Caco-2 (cell line): ENCODE measurements around the gene TRIM31. TPM values are rescaled to one million over a fixed set of nuclear protein-coding genes. Genes with fewer than 3 reads are reported as not detected.

Source experiments
- BruUV-seq: library from RNA; stranded (reverse); fragments of 400-500 nt; replicated peaks from 2 replicates; lab custom pipeline; 2021; lab: Mats Ljungman, UMichigan
- CTCF ChIA-PET: fragments of 300-600 bp; sonication (Branson Sonifier 250); formaldehyde crosslinking; loops from one replicate; lab custom pipeline; 2022; ENCODE audit warnings: antibody characterized with exemption; lab: Charles Lee
- POLR2A ChIA-PET: fragments of 300-600 bp; sonication (Branson Sonifier 250); formaldehyde crosslinking; loops from one replicate; lab custom pipeline; 2022; ENCODE audit warnings: antibody characterized with exemption; lab: Charles Lee
- DNase-seq, 2 experiments: peaks; one replicate each; pipeline versions ENCODE4 v3.0.0 to v3.0.0-alpha.2; 2020 to 2022
- H3K27me3 ChIP-seq: replicated peaks from 2 replicates; pipeline ENCODE4 v1.6.0; 2011; ENCODE audit warnings: low read length; ENCODE audit not compliant: control insufficient read depth, insufficient read depth
- H3K36me3 ChIP-seq: 2 replicates; pipeline ENCODE4 v1.5.1; 2011; ENCODE audit warnings: low read length; ENCODE audit not compliant: control insufficient read depth, insufficient read depth
- H3K4me1 ChIP-seq: fragments of 250-450 bp; sonication (Bioruptor Pico); 2 replicates; pipeline ENCODE4 v1.5.1; 2020; ENCODE audit warnings: mild to moderate bottlenecking
- H3K4me3 ChIP-seq: 2 replicates; pipeline ENCODE4 v1.5.1; 2011; ENCODE audit warnings: low read depth, mild to moderate bottlenecking, control low read depth, low read length
- H3K9me3 ChIP-seq: fragments of 250-450 bp; sonication (Bioruptor Pico); 2 replicates; pipeline ENCODE4 v1.5.1; 2020; ENCODE audit warnings: mild to moderate bottlenecking, moderate library complexity
- H3K27ac Mint-ChIP-seq: one replicate; pipeline ENCODE4 v1.8.0; 2022; ENCODE audit warnings: mixed read lengths; ENCODE audit not compliant: unreplicated experiment
- H3K27me3 Mint-ChIP-seq: one replicate; pipeline ENCODE4 v1.8.0; 2022; ENCODE audit warnings: mixed read lengths; ENCODE audit not compliant: insufficient read depth, unreplicated experiment
- H3K36me3 Mint-ChIP-seq: one replicate; pipeline ENCODE4 v1.8.0; 2022; ENCODE audit warnings: mild to moderate bottlenecking, mixed read lengths; ENCODE audit not compliant: insufficient read depth, unreplicated experiment
- H3K4me1 Mint-ChIP-seq: one replicate; pipeline ENCODE4 v1.8.0; 2022; ENCODE audit warnings: low read depth, mixed read lengths; ENCODE audit not compliant: unreplicated experiment
- H3K4me3 Mint-ChIP-seq: one replicate; pipeline ENCODE4 v1.8.0; 2022; ENCODE audit warnings: mild to moderate bottlenecking, moderate library complexity, mixed read lengths; ENCODE audit not compliant: unreplicated experiment
- H3K9me3 Mint-ChIP-seq: one replicate; pipeline ENCODE4 v1.8.0; 2022; ENCODE audit warnings: mixed read lengths; ENCODE audit not compliant: unreplicated experiment
- CTCF ChIP-seq, 2 experiments: fragments of 200-600 bp in 1 of 2; IDR thresholded peaks; 1 replicate in 1 of 2; 2 replicates in 1 of 2; pipeline versions ENCODE4 v1.5.1 to v1.8.0; 2011 to 2022; ENCODE audit warnings: antibody characterized with exemption in 1 of 2, control low read depth in 1 of 2, inconsistent platforms in 1 of 2, low read depth in 1 of 2, low read length in 1 of 2, mild to moderate bottlenecking in 1 of 2, moderate library complexity in 1 of 2; ENCODE audit not compliant: insufficient read depth in 1 of 2, severe bottlenecking in 1 of 2, unreplicated experiment in 1 of 2
- intact Hi-C: fragments of 100-400 bp; cut with micrococcal nuclease; formaldehyde crosslinking; loops from one replicate; pipeline ENCODE4 v1.10.0; 2022; ENCODE audit not compliant: unreplicated experiment
- total RNA-seq: library from RNA; stranded (reverse); gene quantifications from 2 replicates; pipeline ENCODE4 v1.2.3, GENCODE V29; 2022

The TRIM31 gene
- total RNA-seq, 1 experiment from 2014 or later = 0.70 TPM

DNA sequence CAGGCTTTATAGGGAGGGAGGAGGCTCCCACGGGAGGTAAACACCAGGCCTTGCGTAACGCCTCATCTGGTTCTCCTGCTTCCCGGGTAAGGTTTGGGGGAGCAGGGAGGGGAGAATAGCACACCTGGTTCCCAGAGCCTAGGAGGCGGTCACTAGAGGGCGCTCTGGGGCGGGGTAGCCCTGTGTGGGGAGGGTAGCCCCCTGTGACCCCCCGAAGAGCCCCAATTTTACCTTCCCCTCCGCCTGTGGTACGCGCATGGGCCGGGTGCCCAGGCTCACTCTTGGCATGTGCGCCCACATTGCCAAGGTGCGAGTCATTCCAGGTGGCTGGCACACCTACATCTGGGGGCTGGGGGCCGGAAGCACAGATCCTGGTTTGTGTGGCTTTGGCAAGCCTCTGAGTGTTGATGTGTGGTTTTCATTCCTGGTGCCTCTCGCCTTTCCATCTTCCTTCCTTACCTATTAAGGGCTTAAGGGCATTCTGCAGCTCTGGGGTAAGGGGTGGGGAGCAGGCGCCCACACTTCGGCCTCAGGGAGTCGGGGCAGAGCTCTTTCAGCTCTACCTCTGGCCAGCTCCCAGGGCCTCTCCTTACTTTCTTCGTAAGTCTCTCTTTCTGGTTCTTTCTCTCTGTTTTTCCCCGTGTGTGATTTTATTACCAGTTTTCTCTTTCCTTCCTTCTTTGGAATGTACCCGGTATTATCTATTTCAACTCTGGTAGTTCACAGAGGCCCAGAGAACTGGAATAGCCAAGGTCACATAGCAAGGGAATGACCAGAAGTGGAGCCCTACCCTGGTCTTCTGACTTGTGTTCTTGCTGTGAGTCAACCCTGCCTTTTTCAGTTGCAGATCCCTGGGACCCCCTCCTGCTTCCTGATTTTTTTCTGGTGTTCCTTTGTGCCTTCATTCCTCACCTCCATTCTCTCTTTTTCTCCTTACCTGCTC, 36.8 kb downstream of the TRIM31 start:
- H3K4me1 ChIP-seq = peaks cover 8% of the 10 kb centered on the region
- H3K4me3 ChIP-seq = peak overlapping the region; percentile 51
- TF ChIP-seq CTCF (IDR thresholded peaks at IDR 0.05; ENCODE audit: insufficient read depth in 1 of 2, low read depth in 1 of 2, low read length in 1 of 2, severe bottlenecking in 1 of 2, unreplicated experiment in 1 of 2) = peak; percentile 40 to 62
- peak overlapping the region; percentile 80 for H3K4me3 Mint-ChIP-seq
- intact Hi-C loops = loop anchor here (2.0 kb wide), 2 partner anchors 27 to 55 kb away; no protein-coding TSS in a partner anchor
- H3K27me3 ChIP-seq = no peaks in the 10 kb centered on the region
- POLR2A ChIA-PET = no interaction called here
- H3K36me3 Mint-ChIP-seq = peaks cover 6% of the 10 kb centered on the region
- no TSS peak for BruUV-seq
- peak in 1 of 2 experiments; percentile 51 for DNase-seq
- H3K27me3 Mint-ChIP-seq = peaks cover 11% of the 10 kb centered on the region
- H3K9me3 Mint-ChIP-seq = no peaks in the 10 kb centered on the region
- CTCF ChIA-PET = interaction anchor here (1.0 to 1.5 kb wide), 2 partner anchors 15 to 26 kb away, joined by 3 to 4 read pairs; partner anchors contain the start of gene POLR1H
- H3K4me1 Mint-ChIP-seq = peaks cover 12% of the 10 kb centered on the region
- peak overlapping the region; percentile 27 for H3K27ac Mint-ChIP-seq
- no peaks in the 10 kb centered on the region for H3K9me3 ChIP-seq
- no peaks in the 10 kb centered on the region for H3K36me3 ChIP-seq

DNA sequence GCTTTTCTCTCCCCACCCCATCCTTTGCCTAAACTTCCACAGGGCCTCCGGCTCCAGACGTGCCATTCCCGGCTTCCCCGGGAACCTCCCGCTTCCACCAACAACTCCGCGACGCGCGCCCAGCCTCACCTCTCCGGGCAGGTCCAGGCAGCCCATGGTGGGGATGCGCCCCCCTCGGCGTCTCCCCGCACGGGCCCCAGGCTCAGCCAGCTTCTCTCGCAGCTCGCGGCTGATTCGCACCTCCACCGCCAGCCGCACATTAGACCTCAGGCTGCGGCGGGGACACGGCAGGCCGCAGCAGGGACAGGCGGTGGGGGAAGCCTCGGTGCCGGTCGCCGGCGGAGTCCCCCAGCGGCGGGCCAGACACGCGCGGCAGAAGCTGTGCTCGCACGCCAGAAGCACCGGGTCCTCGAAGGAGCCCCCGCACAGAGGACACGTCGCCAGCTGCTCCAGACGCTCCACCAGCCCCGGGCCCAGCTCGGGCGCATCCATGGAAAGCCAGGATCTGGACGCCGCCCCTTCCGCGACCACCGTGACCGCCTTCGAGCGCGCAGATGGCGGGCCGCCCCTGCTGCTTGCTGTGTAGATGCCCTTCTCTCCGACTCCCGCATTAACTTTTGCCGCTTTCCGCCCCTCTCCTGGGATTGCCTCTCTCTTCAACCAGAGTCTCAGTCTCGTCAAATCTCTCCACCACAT, 37.6 kb downstream of the TRIM31 start, which contains the start of gene RNF39:
Gene RNF39, minus strand, starts transcription at position 676 of the 696 bp plus-strand sequence. Its CDS starts 184 bp downstream, at position 492.
- H3K4me1 Mint-ChIP-seq = peaks cover 12% of the 10 kb centered on the region
- Histone ChIP-seq H3K4me1 (peaks cover 8% of the 10 kb centered on the region), H3K27me3 (no peaks in the 10 kb centered on the region), H3K36me3 (no peaks in the 10 kb centered on the region), H3K9me3 (no peaks in the 10 kb centered on the region), H3K4me3 (peak within 1 kb of the TSS; percentile 51)
- no peak for TF ChIP-seq CTCF (IDR thresholded peaks at IDR 0.05; ENCODE audit: insufficient read depth in 1 of 2, low read depth in 1 of 2, low read length in 1 of 2, severe bottlenecking in 1 of 2, unreplicated experiment in 1 of 2)
- H3K4me3 Mint-ChIP-seq = peak within 1 kb of the TSS; percentile 80
- POLR2A ChIA-PET = no interaction called here
- BruUV-seq = no TSS peak
- peak within 1 kb of the TSS; percentile 27 for H3K27ac Mint-ChIP-seq
- H3K27me3 Mint-ChIP-seq = peaks cover 11% of the 10 kb centered on the region
- intact Hi-C loops = loop anchor here (2.0 kb wide), 2 partner anchors 28 to 56 kb away; no protein-coding TSS in a partner anchor
- H3K36me3 Mint-ChIP-seq = peaks cover 6% of the 10 kb centered on the region
- H3K9me3 Mint-ChIP-seq = no peaks in the 10 kb centered on the region
- DNase-seq = peak in 1 of 2 experiments; percentile 23
- CTCF ChIA-PET = interaction anchor here (1.0 to 1.5 kb wide), 2 partner anchors 14 to 27 kb away, joined by 3 to 4 read pairs; partner anchors contain the start of gene POLR1H
